T-helper 22 cell (primary cell): ENCODE results near the gene NCOR2.
"Not testable (repeated sequence)": the region's sequence is repeated elsewhere in the genome, so short reads cannot be mapped to it uniquely, and the experiment has no call there.

Source experiments
- DNase-seq: peaks from one replicate; pipeline ENCODE4 v3.0.0-alpha.2; 2020; ENCODE audit warnings: low read depth

NCOR2 gene

DNA sequence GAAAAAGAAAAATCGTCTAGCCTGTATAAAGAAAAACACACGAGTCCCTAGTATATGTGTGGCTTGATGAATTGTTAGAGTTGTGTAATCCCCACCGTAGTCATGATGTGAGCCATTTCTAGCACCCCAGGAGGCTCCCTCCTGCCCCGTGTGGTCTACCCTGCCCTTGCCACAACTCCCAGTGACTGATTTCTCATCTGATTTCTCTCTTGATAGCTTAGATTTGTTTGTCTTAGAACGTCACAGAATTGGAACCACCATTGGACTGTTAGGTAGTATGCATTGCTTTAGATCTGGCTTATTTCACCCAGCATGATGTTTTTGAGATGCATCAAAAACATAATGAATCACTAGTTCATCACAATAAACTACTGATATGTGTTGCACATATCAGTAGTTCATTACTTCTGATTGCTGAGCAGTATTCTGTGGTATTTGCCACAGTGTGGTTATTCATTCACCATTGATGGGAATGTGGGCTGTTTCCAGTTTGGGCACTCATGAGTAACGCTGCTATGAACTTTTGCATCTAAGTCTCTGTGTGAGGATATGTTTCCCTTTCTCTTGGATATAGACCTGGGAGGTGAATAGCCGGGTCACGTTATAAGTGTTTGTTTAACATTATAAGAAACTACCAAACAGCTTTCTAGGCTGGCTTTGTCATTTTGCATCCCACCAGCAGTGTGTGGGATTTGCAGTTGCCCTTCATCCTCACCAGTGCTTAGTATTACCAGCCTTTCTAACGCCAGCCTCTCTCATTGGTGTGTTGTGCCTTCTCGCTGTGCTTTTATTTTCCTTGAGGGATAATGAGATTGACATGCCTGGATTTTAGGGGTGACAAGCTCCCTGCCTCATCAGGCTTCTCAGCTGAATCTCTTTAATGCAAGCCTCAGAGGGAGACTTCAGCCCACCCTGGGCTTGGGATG lies 31.9 kb upstream of the NCOR2 start:
- no peak for DNase-seq

DNA sequence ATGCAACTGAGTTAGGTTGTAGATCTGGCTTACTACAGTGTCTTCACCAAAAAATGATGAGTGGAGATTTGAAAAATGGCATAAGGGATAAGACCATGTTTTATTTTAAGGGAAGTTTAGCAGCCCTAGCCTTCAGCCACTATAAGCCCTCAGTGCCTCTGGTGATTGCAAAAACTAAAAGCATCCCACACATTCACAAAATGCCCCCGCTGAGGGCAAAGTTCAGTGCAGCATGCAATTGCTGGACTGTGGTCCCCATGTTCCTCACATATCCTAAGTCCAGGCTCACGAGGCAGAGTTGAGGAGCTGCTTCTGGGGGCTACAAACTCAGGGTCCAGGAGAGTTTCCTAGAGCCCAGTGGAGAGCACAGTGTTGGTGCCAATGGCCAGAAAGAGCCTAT lies 29.6 kb upstream of the NCOR2 start:
- DNase-seq, result no peak

DNA sequence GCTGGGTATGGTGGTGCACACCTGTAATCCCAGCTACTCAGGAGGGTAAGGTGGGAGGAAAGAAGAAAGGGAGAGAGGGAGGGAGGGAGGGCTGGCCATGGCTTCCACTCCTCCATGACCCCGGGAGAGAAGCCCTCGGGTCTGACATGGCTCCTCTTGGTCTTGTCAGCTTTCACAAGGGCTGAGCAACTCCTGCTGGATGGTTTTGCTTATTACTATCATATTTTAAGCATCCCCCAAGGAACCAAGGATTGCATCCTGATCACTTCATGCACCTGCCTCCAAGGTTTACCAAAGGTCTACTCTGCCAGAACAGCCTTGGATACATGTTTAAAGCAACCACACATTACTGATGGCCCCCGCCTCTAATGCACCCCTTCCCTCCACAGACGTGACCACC lies 28.0 kb upstream of the NCOR2 start:
- DNase-seq, result no peak

DNA sequence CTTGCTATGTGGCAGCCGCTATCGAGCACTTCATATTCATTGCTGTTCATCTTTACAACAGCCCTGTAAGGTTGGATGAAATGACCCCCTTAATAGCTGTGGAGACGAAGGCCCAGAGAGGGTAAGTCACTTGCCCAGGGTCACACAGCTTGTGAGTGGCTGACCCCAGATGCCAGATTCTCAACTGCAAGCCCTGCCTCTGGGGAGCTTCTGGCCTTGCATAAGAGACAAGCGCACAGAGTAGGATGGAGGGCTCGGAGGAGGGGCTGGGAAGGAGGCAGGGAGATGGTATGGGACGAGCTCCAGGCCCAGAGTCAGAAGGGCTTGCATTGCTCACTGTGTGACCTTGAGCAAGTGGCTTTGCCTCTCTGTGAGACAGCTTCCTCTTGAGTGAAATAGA lies 27.4 kb upstream of the NCOR2 start:
- no peak for DNase-seq

DNA sequence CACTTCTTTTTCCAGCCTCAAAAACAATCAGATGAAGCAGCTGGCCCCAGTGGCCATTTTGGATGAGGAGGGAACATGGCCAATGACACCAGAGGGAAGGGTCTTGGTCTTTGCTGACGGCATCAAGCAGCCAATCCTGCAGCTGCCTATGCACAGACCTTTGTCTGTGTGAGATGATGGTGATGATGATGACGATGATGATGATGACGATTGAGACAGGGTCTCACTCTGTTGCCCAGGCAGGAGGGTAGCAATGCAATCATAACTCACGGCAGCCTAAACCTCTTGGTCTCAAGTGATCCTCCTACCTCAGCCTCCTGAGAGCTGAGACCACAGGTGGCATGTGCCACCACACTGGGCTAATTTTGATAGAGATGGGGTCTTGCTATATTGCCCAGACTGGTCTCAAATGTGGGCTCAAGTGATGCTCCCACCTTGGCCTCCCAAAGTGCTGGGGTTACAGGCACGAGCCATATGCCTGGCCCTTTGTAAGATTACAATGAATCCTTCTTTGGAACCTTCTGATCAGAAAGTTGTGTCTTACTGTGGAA lies 26.5 kb upstream of the NCOR2 start:
- no peak for DNase-seq

DNA sequence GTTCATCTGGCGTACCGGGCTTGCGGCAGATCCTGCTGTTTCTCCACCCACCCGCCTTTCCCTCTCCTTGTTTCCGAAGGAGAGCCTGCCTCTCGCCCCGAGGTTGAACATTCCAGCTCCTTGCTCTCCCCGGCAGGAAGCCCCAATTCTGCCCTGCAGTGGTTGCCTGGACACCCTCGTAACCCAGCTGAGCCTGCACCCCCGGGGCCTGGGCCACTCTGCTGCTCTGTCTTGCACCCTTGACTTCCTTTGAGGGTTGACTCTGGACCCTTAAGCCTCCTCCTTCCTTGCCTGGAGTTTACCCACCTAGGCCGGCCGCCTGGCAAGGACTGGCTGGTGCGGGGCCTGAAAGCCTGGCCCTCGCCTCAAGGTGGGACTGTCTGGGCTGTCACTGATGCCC lies 25.8 kb upstream of the NCOR2 start:
- no peak for DNase-seq

DNA sequence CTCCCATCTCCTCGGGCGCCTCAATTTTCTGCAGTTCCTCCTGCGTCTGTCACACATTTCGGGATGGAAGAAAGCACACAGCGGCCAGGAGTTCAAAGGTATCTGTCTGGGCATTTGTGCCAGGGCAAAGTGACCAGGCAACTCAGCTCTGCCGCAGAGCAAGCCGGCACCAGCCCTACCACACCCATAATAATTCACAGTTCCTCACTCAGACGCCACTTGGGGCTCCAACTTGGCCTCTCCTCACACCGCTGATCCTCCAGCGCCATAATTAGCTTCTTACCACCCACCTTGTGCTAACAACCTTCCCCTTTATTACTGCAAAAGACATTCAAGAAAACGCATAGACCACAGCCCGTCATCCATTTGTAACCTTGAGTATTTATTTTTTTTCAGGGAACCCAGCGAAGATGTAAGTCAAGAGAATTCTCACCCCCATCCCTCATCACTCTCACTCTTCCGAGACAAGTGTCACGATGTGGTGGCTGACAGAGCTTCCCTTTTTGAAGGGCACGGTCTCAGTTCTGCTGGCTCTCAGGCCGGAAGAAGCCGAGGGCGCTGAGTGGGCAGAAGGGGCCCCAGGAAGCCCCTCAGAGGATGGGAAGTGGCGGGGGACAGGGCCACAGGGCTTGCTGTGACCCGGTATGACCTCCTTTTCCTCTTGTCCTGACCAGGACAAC lies 25.2 kb upstream of the NCOR2 start:
- DNase-seq, result no peak

DNA sequence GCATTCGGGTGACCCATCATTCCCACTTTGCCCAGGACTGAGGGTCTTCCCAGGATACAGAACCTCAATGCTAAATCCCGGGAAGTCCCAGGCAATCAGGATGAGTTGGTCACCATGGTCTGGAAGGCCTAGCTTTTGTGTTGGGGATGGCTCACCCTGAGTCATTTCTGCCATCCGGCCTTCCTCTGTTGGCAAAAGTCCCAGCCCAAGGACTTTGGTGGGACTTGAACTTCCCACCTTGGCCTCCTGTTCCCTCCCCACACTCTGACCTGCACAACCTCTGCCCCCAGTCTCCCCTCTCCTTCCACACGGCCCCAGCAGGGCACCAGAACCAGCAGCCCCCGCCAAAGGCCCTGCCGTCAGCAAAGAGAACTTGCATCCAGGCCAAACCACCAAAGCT lies 24.6 kb upstream of the NCOR2 start:
- DNase-seq, result no peak

DNA sequence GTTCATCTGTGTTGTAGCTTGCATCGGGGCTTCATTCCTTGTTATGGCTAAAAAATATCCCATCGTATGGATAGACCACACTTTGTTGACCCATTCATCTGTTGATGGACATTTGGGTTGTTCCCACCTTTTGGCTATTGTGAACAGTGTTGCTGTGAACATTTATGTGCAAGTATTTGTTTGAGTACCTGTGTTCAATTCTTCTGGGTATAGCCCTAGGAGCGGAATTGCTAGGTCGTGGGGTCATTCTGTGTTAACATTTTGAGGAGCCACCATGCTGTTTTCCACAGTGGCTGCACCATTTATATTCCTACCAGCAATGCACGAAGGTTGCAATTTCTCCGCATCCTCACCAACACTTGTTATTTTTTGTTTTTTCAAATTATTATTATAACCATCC lies 23.0 kb upstream of the NCOR2 start:
- no peak for DNase-seq

DNA sequence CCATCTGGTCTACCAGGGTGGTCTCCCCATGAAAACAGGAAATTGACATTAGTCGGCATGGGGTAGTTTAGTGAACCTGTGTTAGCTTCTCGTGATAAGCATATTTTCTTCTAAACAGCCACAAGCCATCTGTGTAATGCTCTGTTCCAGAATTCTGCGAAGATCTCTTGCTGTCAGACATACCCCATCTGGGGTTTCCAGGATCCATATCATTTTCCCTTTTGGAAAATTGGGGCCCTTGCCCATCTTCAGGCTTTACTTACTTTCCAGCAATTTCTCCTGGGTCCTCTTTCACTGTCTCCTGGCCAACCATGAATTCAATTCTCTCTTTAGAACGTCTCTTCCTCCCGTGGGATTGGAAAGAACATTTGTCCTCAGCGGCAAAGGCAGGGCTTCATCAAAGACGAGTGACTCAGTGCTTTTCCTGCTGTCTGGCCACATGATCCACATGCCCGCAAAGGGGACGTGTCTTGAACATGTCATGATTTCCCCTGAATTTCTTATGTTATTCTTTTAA lies 21.4 kb upstream of the NCOR2 start:
- DNase-seq, result peak; percentile 22

DNA sequence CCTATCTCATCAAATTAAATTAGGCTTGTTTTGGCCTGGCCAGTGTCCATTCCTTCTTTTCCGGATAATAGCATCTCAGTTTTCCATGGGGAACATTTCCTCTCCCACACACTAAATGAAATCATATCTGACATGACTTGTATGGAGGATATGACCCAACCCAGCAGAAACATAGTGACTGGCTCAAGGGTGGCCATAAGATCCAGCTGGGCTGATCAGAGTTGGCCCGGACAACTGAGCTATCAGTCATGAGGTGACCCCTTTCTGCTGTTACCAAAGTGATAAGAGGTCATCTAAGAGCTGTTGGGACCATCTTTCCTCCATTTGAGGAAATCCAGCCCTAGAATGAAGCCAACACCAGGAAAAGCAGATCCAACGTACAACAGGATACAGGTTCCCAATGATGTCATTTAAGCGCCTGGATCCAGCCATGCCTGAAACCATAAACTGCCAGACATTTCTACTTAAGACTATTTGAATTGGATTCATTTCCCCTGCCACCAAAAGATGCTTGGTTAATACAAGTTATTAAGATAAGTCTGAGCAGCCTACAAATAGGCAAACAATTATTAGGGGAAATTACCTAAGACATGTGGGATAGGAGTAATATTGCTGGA lies 20.7 kb upstream of the NCOR2 start:
- DNase-seq, result no peak

DNA sequence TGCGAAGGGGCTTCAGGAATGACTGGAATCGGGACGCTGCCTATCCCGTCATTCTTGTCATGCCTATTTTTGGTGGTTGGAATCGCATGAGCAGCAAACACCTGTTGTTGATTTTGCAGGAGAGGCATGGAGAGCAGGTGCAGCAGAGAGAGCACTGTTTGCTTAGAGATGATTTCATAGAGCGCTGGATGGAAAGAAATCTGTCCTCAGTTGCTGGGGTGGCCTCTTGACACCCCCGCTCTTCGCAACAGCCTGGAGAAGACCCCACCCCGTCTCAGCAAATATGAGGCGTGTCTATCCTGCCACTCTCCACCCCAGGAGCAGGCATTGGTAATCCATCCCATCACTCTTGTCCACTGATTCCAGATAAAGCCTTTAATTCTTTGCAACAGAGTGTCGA lies 19.3 kb upstream of the NCOR2 start:
- DNase-seq, result no peak

DNA sequence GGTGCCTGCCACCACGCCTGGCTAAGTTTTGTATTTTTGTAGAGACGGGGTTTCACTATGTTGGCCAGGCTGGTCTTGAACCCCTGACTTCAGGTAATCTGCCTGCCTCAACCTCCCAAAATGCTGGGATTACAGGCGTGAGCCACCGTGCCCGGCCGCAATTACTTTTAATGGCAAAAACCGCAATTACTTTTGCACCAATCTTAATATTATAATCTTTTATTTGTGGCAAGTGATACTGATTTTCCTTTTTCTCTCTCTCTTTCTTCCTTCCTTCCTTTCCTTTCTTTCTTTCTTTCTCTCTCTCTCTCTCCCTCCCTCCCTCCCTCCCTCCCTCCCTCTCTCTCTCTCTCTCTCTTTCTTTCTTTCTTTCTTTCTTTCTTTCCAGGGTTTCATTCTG lies 17.1 kb upstream of the NCOR2 start:
- not testable (repeated sequence) for DNase-seq

DNA sequence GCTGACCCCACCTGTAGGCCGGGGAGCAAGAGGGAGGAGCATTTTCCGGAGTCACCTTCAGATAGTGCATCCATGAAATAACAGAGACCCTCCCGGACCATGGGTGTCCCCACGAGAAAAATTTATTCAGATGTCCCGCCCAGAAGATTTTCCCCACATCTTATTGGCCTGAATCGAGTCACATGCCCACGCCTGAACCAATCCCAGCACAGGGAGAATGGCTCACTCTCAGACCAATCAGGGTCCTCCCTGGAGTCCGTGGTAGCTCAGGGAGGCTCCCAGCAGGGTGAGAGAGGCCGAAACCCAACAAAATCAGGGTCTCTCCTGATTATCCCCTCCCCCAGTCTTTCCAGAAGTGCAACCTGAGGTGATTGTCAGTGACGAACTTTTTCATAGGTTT lies 16.4 kb upstream of the NCOR2 start:
- no peak for DNase-seq

DNA sequence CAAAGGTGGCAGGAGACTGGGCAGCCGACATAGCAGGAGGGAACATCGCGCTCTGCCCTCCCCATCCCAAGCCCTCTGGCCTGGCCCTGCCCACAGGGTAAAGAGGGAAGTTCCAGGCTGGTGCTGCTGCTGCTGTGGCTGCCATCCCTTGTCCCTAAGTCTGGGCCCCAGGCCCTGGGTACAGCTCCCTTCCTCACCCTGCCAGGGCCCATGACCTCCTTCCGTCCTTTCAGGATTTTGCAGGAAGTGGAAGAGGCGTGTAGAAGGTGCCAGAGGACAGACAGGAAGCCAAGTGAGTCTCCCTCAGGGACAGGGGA lies 14.7 kb upstream of the NCOR2 start:
- no peak for DNase-seq

DNA sequence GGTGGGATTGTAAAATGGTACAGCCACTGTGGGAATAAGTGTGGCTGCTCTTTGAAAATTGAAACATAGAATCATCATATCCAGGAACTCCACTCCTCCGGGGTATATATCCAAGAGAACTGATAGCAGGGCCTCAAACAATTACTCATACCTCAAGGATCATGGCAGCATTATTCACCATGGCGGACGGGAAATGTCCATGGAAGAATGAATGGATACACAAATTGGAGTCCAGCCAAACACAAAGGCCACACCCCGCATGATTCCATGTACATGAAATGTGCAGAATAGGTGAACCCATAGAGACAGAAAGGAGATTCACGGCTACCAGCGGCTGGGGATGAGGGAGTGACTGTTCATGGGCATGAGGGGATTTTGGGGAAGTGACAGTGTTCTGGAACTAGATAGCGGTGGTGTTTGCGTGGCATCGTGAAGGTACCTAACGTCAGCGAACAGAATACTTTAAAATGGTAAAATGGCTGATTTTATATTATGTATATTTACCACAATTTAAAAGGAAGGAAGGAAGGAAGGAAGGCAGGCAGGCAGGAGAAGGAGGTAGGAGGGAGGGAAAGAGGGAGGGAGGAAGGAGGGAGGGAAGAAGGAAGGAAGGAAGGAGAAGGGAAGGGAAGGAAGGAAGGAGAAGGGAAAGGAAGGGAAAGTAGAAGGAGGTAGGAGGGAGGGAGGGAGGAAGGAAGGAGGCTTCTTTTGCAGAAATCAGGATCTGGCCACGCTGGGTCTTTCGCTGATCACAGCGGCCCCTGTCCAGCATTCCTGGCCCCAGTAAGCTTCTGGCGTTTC lies 14.1 kb upstream of the NCOR2 start:
- DNase-seq, result no peak

DNA sequence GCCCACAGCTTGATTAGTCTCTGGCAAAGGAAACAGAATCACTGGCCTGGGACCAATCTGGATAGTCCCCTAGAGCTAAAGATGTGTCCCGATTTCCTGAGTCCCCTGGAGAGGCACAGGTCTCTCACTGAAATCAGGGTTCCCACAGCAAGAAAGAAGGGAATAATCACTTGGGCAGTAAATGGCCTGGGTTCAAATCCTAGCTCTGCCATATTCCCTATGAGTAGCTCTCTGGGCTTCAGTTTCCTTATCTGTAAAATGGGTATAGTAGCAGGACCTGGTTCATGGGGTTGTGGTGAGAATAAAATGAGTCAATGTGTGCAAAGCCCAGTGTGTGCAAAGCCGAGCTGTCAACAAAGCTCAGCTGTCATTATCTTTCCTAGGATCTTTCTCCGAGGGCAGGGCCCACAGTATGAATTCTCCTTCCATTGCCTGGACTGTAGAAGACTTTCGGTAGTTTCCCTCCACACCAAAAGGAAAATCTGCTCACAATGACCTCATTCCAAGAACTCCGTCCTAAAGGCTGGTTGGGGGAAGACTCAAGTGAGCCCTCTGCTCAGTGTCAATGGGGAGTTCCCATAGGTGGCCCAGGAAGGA lies 12.6 kb upstream of the NCOR2 start:
- DNase-seq, result no peak

DNA sequence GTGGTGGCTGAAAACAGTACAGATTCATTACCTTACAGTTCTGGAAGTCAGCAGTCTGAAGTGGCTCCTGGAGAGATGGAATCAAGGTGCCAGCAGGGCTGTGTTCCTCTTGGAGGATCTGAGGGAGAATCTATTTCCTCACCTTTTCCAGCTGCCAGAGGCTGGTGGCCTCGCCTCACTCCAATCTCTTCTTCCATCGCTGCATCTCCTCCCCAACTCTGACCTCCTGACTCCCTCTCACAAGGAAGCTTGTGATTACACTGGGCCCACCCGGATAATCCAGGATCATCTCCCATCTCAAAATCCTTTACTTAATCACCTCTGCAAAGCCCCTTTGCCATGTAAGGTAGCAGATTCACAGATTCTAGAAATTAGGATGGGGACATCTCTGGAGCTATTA lies 11.4 kb upstream of the NCOR2 start:
- DNase-seq, result no peak

DNA sequence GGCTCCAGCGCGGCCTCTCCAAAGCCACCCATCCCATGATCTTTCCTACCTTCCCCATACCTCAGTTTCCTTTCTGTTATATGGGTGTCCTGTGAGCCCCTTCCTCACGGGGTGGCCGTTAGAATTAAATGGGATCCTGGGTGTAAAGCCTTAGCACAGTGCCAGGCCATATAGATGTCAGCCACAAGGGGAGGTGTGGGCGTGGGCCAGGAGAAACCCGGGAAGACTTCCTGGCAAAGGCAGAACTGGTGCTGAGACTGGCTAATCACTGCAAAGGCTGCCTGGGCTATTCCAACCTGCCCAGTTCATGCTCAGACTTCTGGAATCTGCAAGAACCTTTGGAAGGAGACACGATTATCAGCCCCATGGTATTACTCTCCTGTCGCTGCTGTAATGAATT lies 11.0 kb upstream of the NCOR2 start:
- no peak for DNase-seq

DNA sequence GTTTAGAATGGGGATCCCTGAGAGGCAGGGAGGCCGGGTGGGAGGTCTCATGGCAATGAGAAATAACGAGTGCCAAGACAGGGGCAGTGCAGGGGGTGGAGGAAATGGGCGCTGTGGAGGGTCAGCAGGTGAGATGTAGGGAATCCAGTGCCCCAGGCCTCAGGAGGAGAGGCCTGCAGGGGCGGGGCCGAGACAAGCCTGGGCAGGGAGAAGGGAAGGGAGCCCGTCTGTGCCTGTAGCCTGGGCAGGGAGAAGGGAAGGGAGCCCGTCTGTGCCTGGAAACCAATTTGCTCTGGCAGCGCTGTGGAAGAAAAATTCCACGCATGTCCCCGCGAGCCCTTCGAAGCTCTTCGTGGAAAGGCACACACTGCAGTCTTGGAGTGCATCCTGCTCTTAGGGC lies 10.6 kb upstream of the NCOR2 start:
- no peak for DNase-seq

DNA sequence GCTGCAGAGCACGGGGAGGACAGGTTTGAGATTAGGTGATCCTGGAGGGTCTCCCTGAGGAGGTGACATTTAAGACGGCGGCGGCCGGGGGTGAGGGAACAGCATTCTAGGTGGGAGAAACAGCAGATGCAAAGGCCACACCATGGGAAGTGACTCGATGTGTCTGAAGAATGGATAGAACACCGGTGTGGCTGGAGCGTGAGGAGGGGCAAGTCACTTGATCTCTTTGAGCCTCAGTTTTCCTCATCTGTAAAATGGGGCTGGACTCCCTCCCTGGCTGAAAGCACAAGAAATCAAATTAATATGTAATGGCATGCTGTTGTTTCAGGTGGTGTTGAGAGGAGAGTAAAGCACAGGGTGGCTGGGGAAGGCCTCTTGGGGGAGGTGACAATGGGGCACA lies 10.0 kb upstream of the NCOR2 start:
- DNase-seq, result no peak
